ENCODE data around the gene PLCL1. TPM values are rescaled to one million over a fixed set of nuclear protein-coding genes. Genes with fewer than 3 reads are reported as not detected.
A peak's percentile ranks its signal among the peaks of the same experiment; 100 is the strongest.
"Not testable (repeated sequence)": the region's sequence is repeated elsewhere in the genome, so short reads cannot be mapped to it uniquely, and the experiment has no call there.

PLCL1 gene
- polyA plus RNA-seq, 6 donors from 2014 or later = 0.05 to 0.25 (median 0.11) TPM; not detected in 3

DNA sequence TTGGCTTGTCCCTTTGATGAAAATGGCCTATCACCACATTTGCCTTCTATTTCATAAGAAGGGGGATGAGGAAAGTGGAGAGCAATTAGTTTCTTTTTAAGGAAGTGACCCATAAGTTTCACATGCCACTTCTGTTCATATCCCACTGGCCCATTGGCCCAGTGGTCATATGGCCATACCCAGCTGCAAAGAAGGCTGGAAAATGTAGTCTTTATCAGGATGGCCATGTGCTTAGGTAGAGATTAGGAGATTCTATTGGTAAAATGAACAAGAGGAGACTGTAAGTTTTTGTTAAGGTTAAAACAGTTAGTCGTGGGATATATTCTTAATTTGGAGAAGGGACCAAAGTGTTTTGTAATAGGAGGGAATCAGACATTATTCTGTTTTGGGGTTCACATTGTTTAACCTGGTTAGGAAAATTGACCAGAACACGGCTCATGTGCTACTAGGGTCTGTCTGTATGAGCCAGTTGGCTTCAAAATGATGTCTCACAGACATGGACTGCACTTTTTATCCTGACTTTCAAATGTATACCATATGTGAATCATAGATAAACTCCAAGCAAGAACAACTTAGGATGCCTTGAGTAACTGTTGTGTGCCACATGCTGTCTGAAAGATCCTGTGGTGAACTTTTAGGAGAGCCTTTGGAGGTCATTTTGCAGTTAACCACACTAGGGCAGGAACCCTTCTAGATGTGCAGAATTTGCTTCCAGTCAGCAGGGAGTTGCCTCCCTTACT, 17.3 kb downstream of the PLCL1 start:
- H3K27ac Mint-ChIP-seq = peak overlapping the region in 1 of 6 donors; percentile 39
- no peak overlapping the region for H3K4me3 Mint-ChIP-seq
- peaks cover 30 to 47% (median 38%) of the 10 kb centered on the region in 3 donors for H3K27me3 Mint-ChIP-seq
- no peaks in the 10 kb centered on the region for H3K4me1 Mint-ChIP-seq
- ATAC-seq (ENCODE audit: low read depth in 2 of 2) = no peak
- no peaks in the 10 kb centered on the region for H3K9me3 Mint-ChIP-seq
- DNase-seq = no peak
- H3K36me3 Mint-ChIP-seq = no peaks in the 10 kb centered on the region

DNA sequence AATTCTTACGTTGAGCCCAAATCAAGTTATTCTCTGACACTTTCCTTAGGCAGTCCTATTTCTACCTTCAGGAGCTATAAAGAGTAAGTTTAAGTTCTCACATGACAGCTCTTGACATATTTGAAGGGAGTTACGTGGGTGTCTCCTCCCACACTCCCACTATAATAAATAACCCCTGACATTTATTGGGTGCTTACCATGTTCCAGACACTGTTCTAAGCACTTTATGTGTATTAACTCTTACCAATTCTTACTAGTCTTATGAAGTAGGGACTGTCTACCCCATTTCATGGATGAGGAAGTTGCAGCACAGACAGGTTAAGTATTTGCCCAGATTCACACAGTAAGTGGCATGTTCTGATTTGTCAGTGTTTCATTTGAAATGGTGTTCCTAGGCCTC, 17.9 kb downstream of the PLCL1 start:
- no peak for DNase-seq
- Mint-ChIP-seq H3K36me3 (no peaks in the 10 kb centered on the region), H3K4me1 (no peaks in the 10 kb centered on the region), H3K27ac (no peak overlapping the region), H3K9me3 (no peaks in the 10 kb centered on the region), H3K4me3 (no peak overlapping the region), H3K27me3 (peaks cover 26 to 45% (median 34%) of the 10 kb centered on the region in 3 donors)
- no peak for ATAC-seq (ENCODE audit: low read depth in 2 of 2)

DNA sequence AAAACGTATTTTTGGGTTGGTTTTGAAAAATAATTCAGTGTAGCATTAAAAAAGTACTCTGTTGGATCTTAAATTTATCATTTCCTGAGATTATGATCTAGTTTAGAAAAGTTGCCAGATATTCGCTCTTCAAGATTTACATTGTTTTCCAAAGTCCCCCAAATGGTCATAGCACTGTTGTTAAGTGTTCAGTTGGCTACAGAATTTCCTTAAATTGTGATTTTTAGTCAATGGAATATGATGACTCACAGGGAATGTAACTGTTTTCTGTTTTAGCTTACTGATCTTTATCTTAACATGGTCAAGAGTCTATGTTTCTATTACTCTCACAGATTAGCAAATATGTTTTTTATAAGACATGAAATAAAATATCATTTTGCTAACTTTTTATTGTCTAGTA, 23.2 kb downstream of the PLCL1 start:
- Mint-ChIP-seq H3K4me3 (no peak overlapping the region), H3K4me1 (no peaks in the 10 kb centered on the region), H3K27me3 (peaks cover 8 to 18% (median 16%) of the 10 kb centered on the region in 3 donors), H3K9me3 (peaks cover 0 to 8% (median 1%) of the 10 kb centered on the region in 7 donors), H3K27ac (no peak overlapping the region), H3K36me3 (no peaks in the 10 kb centered on the region)
- ATAC-seq (ENCODE audit: low read depth in 2 of 2) (no peak), DNase-seq (no peak)

DNA sequence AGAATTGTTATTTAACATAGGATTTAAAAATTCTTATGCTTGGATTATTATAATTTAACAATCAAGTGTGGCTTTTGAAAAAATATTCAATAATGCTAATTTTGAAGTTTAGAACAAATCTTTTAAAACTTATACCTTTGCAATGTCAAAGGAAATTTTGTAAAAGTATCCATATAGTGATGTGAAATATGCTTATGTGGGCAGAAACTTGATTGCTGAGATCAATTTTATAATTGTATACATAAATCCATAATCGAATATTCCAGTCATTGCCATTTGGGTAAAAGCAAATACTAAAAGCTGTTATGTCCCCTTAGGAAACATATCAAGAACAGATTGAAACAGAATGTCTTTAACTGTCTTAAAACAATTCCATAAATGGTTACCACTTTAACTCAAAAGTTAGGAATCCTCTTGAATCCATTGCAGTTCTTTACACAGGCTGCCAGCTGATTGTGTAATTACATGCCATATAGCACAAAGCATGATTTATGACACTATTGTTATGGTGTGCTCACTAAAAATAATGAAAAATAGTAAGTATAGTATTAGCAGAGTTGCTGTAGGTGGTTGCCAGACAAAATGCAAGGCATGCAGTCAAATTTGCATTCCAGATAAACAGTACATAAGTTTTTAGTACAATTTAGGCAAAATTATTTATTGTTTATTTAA, 24.2 kb downstream of the PLCL1 start:
- DNase-seq (no peak), ATAC-seq (ENCODE audit: low read depth in 2 of 2) (no peak)
- no peaks in the 10 kb centered on the region for H3K36me3 Mint-ChIP-seq
- H3K27me3 Mint-ChIP-seq = peaks cover 8 to 17% (median 16%) of the 10 kb centered on the region in 3 donors
- H3K4me1 Mint-ChIP-seq = no peaks in the 10 kb centered on the region
- H3K4me3 Mint-ChIP-seq = no peak overlapping the region
- H3K27ac Mint-ChIP-seq = no peak overlapping the region
- H3K9me3 Mint-ChIP-seq = peaks cover 0 to 8% (median 1%) of the 10 kb centered on the region in 7 donors

DNA sequence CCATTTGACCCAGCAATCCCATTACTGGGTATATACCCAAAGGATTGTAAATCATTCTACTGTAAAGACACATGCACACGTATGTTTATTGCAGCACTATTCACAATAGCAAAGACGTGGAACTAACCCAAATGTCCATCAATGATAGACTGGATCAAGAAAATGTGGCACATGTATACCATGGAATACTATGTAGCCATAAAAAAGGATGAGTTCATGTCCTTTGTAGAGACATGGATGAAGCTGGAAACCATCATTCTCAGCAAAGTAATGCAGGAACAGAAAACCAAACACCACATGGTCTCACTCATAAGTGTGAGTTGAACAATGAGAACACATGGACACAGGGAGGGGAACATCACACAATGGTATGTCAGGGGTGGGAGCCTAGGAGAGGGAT, 30.4 kb downstream of the PLCL1 start:
- H3K27me3 Mint-ChIP-seq; H3K36me3 Mint-ChIP-seq; H3K27ac Mint-ChIP-seq; DNase-seq; H3K4me3 Mint-ChIP-seq; ATAC-seq (ENCODE audit: low read depth in 2 of 2): not testable (repeated sequence)
- H3K9me3 Mint-ChIP-seq = peaks cover 0 to 11% (median 5%) of the 10 kb centered on the region in 7 donors
- peaks cover 0 to 11% (median 0%) of the 10 kb centered on the region in 3 donors for H3K4me1 Mint-ChIP-seq

DNA sequence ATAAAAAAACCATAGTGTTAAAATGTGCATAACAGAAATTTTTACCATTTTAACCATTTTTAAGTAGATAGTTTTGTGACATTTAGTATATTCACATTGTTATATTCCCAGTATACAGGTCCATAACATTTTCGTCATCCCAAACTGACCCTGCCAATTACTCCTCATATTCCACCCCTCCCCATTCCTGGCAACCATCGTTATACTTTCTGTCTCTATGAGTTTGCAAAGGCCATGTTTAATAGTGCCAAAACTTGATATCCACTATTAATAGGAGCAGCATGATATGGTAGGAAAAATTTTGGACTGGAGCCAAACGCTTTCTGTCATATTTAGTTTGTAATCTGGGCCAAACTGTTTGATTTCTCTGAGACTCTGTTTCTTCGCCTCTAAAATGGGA, 30.9 kb downstream of the PLCL1 start:
- H3K27ac Mint-ChIP-seq = no peak overlapping the region
- H3K36me3 Mint-ChIP-seq = no peaks in the 10 kb centered on the region
- peaks cover 0 to 10% (median 4%) of the 10 kb centered on the region in 7 donors for H3K9me3 Mint-ChIP-seq
- no peak for DNase-seq
- H3K27me3 Mint-ChIP-seq = peaks cover 2 to 4% (median 3%) of the 10 kb centered on the region in 3 donors
- no peak for ATAC-seq (ENCODE audit: low read depth in 2 of 2)
- H3K4me1 Mint-ChIP-seq = peaks cover 0 to 11% (median 0%) of the 10 kb centered on the region in 3 donors
- H3K4me3 Mint-ChIP-seq = no peak overlapping the region

DNA sequence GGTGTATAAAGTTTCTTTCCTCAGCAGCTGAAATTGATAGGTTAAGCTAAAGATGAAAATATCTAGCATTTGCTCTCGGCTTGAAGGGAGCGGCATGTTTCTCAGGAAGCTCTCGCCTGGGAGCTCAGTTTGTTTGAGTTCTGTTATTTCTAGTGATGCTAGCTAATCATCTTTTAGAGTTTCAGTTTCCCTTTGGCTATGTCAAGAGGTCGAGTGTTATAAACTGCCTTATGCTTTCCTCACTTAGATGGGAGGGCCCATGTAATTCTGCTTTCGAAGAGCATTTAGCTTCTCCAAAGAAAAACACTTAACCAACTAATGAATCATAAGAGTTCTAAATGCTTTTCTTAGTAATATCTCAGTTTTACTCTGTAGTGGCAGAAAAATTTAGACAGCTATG, 33.6 kb downstream of the PLCL1 start:
- Mint-ChIP-seq H3K27ac (peak overlapping the region in 2 of 6 donors; percentile 19 to 54), H3K4me3 (peak overlapping the region in 2 of 8 donors; percentile 30 to 44), H3K4me1 (peaks cover 0 to 11% (median 0%) of the 10 kb centered on the region in 3 donors), H3K9me3 (peaks cover 0 to 8% (median 2%) of the 10 kb centered on the region in 7 donors), H3K27me3 (peaks cover 0 to 12% (median 9%) of the 10 kb centered on the region in 3 donors), H3K36me3 (no peaks in the 10 kb centered on the region)
- DNase-seq = no peak
- ATAC-seq (ENCODE audit: low read depth in 2 of 2) = peak; percentile 28 to 50

DNA sequence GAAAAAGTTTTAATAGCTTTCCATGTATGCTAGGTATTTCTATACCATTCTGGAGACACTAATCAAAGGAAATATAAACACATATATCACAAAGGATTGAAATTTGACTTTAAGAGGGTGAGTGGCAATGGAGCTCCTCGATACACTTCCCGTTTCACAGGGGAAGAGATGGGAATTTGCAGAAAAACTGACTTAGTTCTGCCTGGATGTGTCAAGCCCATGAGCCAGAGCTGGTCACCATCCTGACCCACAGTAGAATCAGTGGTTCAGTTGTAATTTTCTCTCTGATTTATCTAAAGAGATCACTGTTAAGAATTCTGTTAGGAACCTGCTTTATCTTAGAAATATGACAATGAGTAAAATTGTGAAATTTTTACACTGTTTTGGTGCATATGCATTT, 34.2 kb downstream of the PLCL1 start:
- Mint-ChIP-seq H3K27me3 (peaks cover 0 to 15% (median 9%) of the 10 kb centered on the region in 3 donors), H3K4me1 (peaks cover 0 to 11% (median 0%) of the 10 kb centered on the region in 3 donors), H3K27ac (peak overlapping the region in 2 of 6 donors; percentile 5 to 18), H3K4me3 (no peak overlapping the region), H3K36me3 (no peaks in the 10 kb centered on the region), H3K9me3 (peaks cover 0 to 8% (median 2%) of the 10 kb centered on the region in 7 donors)
- ATAC-seq (ENCODE audit: low read depth in 2 of 2) (no peak), DNase-seq (no peak)

DNA sequence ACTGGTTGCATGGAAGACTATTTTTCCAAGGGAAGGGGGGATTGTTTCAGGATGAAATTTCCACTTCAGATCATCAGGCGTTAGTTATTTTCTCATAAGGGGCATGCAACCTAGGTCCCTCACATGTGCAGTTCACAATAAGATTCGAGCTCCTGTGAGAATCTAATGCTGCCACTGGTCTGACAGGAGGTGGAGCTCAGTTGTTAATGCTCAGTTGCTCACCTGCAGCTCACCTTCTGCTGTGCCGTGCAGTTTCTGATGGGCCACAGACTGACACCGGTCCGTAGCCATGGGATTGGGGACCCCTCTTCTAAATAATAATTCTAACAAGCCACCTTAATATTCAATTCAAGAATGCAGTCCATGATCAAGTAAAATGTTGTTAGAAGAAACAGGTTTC, 34.9 kb downstream of the PLCL1 start:
- DNase-seq (no peak), ATAC-seq (ENCODE audit: low read depth in 2 of 2) (no peak)
- peaks cover 0 to 6% (median 1%) of the 10 kb centered on the region in 7 donors for H3K9me3 Mint-ChIP-seq
- no peaks in the 10 kb centered on the region for H3K36me3 Mint-ChIP-seq
- H3K27ac Mint-ChIP-seq = no peak overlapping the region
- no peak overlapping the region for H3K4me3 Mint-ChIP-seq
- H3K27me3 Mint-ChIP-seq = peaks cover 0 to 15% (median 9%) of the 10 kb centered on the region in 3 donors
- H3K4me1 Mint-ChIP-seq = peaks cover 0 to 11% (median 0%) of the 10 kb centered on the region in 3 donors

DNA sequence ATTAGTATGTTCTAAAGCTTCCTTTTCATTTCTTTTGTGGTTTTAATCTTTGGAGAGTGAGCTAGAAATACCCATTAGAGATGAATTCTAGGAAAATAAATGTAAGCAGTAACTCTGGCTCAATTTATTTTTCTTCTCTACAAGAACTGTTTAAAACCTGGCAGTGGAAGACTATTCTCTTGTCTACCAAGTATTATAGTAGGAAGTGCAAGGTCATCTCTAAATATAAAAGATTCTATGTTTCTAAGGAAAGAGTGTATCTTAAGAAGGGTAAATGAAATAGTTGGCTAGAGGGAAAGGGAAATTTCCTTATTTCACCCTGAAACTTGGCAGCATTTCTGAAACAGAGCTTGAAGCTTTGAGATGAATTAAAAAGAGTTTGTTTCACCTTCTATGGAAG, 35.5 kb downstream of the PLCL1 start:
- Mint-ChIP-seq H3K4me1 (peaks cover 0 to 11% (median 0%) of the 10 kb centered on the region in 3 donors), H3K4me3 (no peak overlapping the region), H3K27ac (no peak overlapping the region), H3K36me3 (no peaks in the 10 kb centered on the region), H3K9me3 (peaks cover 0 to 3% (median 0%) of the 10 kb centered on the region in 7 donors), H3K27me3 (peaks cover under 1 to 16% (median 9%) of the 10 kb centered on the region in 3 donors)
- ATAC-seq (ENCODE audit: low read depth in 2 of 2) = no peak
- DNase-seq = no peak

DNA sequence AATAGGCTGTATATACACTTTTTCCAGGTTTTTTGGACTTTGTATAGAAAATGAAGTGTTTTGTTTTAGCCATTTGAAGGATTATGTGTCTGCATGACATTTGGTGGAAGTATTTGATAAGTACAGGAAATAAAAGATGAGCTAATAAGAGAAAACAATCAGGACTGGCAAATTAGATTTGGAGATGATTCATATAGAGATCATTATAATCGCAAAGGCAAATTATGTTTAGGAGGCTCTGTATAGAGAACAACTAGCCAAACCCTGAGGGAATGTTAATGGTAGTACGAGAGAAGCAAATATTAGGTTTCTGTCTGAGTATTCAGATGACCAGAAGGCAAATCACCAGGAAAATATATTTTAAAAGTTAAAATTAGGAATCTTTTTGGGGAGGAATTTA, 41.7 kb downstream of the PLCL1 start:
- Mint-ChIP-seq H3K9me3 (peaks cover 0 to 3% (median 0%) of the 10 kb centered on the region in 7 donors), H3K27ac (no peak overlapping the region), H3K36me3 (no peaks in the 10 kb centered on the region), H3K27me3 (peaks cover 9 to 42% (median 34%) of the 10 kb centered on the region in 3 donors), H3K4me3 (no peak overlapping the region), H3K4me1 (no peaks in the 10 kb centered on the region)
- no peak for ATAC-seq (ENCODE audit: low read depth in 2 of 2)
- DNase-seq = no peak

DNA sequence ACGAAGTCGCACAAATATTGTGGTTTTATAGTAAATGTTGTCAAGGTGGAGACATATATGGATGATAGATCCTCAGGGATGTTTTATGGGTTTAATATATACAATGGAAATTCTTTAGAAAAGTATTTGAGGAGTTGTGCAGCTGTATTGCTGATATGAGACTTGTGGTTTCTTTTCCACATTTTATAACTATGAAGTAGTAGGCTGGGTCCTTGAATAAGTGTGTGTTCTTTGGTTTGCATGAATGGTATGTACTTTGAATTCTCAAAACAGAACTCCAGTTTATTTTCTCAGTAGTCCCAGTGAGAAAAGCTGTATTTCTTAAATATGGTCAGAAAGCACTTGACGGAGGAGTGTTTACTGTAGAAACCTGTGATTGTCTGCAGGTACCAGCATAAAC, 42.4 kb downstream of the PLCL1 start:
- DNase-seq (no peak), ATAC-seq (ENCODE audit: low read depth in 2 of 2) (no peak)
- Mint-ChIP-seq H3K27ac (no peak overlapping the region), H3K9me3 (peaks cover 0 to 3% (median 0%) of the 10 kb centered on the region in 7 donors), H3K27me3 (peaks cover 9 to 48% (median 39%) of the 10 kb centered on the region in 3 donors), H3K36me3 (no peaks in the 10 kb centered on the region), H3K4me3 (no peak overlapping the region), H3K4me1 (no peaks in the 10 kb centered on the region)

DNA sequence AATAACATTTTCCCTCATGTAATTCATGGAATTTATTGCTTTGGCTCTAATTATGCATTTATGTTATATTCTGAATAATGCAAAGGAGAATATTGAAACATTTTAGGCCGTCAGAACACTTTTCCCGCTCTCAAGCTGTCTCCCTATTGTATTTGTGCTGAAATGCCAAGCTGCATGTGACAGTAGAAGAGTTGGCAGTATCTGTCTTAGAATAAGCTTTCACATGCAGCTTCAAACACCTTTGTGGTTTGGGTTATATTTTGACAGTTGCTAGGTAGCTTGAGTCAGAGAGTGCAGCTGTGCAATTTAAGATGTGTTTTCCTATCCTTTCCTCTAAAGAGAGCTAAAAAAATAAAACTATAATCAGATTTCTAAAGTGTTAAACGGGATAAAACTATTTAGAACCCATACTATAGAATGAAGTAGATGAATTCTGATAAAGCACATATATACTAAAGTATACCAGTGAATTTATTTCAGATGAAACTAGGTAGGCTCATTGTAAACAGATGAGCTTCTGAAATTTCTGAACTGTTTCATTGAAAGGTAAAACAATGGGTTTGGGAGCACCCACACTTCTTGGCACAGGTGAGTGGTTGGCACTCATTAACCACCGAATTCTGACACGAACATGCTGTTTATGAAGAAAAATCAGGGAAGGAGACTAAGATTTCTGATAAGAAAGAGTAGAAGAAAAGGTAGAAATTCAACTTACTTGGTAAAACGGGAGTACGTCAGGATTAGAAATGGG, 43.4 kb downstream of the PLCL1 start:
- ATAC-seq (ENCODE audit: low read depth in 2 of 2) (no peak), DNase-seq (no peak)
- H3K4me3 Mint-ChIP-seq = no peak overlapping the region
- no peaks in the 10 kb centered on the region for H3K4me1 Mint-ChIP-seq
- no peaks in the 10 kb centered on the region for H3K9me3 Mint-ChIP-seq
- H3K27ac Mint-ChIP-seq = no peak overlapping the region
- H3K36me3 Mint-ChIP-seq = no peaks in the 10 kb centered on the region
- H3K27me3 Mint-ChIP-seq = peaks cover 11 to 40% (median 30%) of the 10 kb centered on the region in 3 donors
